Caco-2 (cell line): ENCODE data around the gene PCBP4. TPM values are rescaled to one million over a fixed set of nuclear protein-coding genes. Genes with fewer than 3 reads are reported as not detected.

Experiments used
- BruUV-seq: library from RNA; stranded (reverse); fragments of 400-500 nt; replicated peaks from 2 replicates; lab custom pipeline; 2021; lab: Mats Ljungman, UMichigan
- CTCF ChIA-PET: fragments of 300-600 bp; sonication (Branson Sonifier 250); formaldehyde crosslinking; loops from one replicate; lab custom pipeline; 2022; ENCODE audit warnings: antibody characterized with exemption; lab: Charles Lee
- POLR2A ChIA-PET: fragments of 300-600 bp; sonication (Branson Sonifier 250); formaldehyde crosslinking; loops from one replicate; lab custom pipeline; 2022; ENCODE audit warnings: antibody characterized with exemption; lab: Charles Lee
- DNase-seq, 2 experiments: peaks; one replicate each; pipeline versions ENCODE4 v3.0.0 to v3.0.0-alpha.2; 2020 to 2022
- H3K27me3 ChIP-seq: replicated peaks from 2 replicates; pipeline ENCODE4 v1.6.0; 2011; ENCODE audit warnings: low read length; ENCODE audit not compliant: control insufficient read depth, insufficient read depth
- H3K36me3 ChIP-seq: 2 replicates; pipeline ENCODE4 v1.5.1; 2011; ENCODE audit warnings: low read length; ENCODE audit not compliant: control insufficient read depth, insufficient read depth
- H3K4me1 ChIP-seq: fragments of 250-450 bp; sonication (Bioruptor Pico); 2 replicates; pipeline ENCODE4 v1.5.1; 2020; ENCODE audit warnings: mild to moderate bottlenecking
- H3K4me3 ChIP-seq: 2 replicates; pipeline ENCODE4 v1.5.1; 2011; ENCODE audit warnings: low read depth, mild to moderate bottlenecking, control low read depth, low read length
- H3K9me3 ChIP-seq: fragments of 250-450 bp; sonication (Bioruptor Pico); 2 replicates; pipeline ENCODE4 v1.5.1; 2020; ENCODE audit warnings: mild to moderate bottlenecking, moderate library complexity
- H3K27ac Mint-ChIP-seq: one replicate; pipeline ENCODE4 v1.8.0; 2022; ENCODE audit warnings: mixed read lengths; ENCODE audit not compliant: unreplicated experiment
- H3K27me3 Mint-ChIP-seq: one replicate; pipeline ENCODE4 v1.8.0; 2022; ENCODE audit warnings: mixed read lengths; ENCODE audit not compliant: insufficient read depth, unreplicated experiment
- H3K36me3 Mint-ChIP-seq: one replicate; pipeline ENCODE4 v1.8.0; 2022; ENCODE audit warnings: mild to moderate bottlenecking, mixed read lengths; ENCODE audit not compliant: insufficient read depth, unreplicated experiment
- H3K4me1 Mint-ChIP-seq: one replicate; pipeline ENCODE4 v1.8.0; 2022; ENCODE audit warnings: low read depth, mixed read lengths; ENCODE audit not compliant: unreplicated experiment
- H3K4me3 Mint-ChIP-seq: one replicate; pipeline ENCODE4 v1.8.0; 2022; ENCODE audit warnings: mild to moderate bottlenecking, moderate library complexity, mixed read lengths; ENCODE audit not compliant: unreplicated experiment
- H3K9me3 Mint-ChIP-seq: one replicate; pipeline ENCODE4 v1.8.0; 2022; ENCODE audit warnings: mixed read lengths; ENCODE audit not compliant: unreplicated experiment
- intact Hi-C: fragments of 100-400 bp; cut with micrococcal nuclease; formaldehyde crosslinking; loops from one replicate; pipeline ENCODE4 v1.10.0; 2022; ENCODE audit not compliant: unreplicated experiment
- total RNA-seq: library from RNA; stranded (reverse); gene quantifications from 2 replicates; pipeline ENCODE4 v1.2.3, GENCODE V29; 2022
- TF ChIP-seq, protein P1 (sequence below), 2 experiments: fragments of 200-600 bp in 1 of 2; IDR thresholded peaks; 1 replicate in 1 of 2; 2 replicates in 1 of 2; pipeline versions ENCODE4 v1.5.1 to v1.8.0; 2011 to 2022; ENCODE audit warnings: antibody characterized with exemption in 1 of 2, control low read depth in 1 of 2, inconsistent platforms in 1 of 2, low read depth in 1 of 2, low read length in 1 of 2, mild to moderate bottlenecking in 1 of 2, moderate library complexity in 1 of 2; ENCODE audit not compliant: insufficient read depth in 1 of 2, severe bottlenecking in 1 of 2, unreplicated experiment in 1 of 2

PCBP4 gene
- total RNA-seq, 1 experiment from 2014 or later, result 46.5 TPM

DNA sequence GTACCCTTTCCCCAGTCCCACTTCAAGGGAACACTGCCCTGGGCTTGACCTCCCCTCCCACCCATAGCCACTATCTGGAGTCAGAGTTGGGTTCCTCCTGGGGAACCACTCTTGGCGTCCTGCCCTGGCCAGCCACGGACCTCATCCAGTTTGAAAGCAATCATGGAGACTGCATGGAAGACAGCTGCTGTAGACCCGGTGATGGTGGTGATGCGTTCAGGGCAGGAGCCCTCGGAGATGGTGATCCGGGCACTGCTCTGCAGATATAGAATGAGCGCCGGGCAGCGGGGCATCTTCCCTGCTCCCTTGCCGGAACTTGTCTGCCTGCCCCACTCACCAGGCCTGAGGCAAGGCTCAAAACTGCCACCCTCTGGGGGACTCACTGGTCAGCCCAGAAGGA, 6.9 kb downstream of the PCBP4 start:
- Mint-ChIP-seq H3K4me1 (peaks cover 4% of the 10 kb centered on the region), H3K27ac (no peak overlapping the region), H3K27me3 (no peaks in the 10 kb centered on the region), H3K36me3 (peaks cover 6% of the 10 kb centered on the region), H3K4me3 (no peak overlapping the region), H3K9me3 (no peaks in the 10 kb centered on the region)
- H3K27me3 ChIP-seq, result no peaks in the 10 kb centered on the region
- POLR2A ChIA-PET, result no interaction called here
- CTCF ChIA-PET, result no interaction called here
- BruUV-seq, result no TSS peak
- no peaks in the 10 kb centered on the region for H3K9me3 ChIP-seq
- no peak for DNase-seq
- intact Hi-C loops, result no loop called here
- H3K4me3 ChIP-seq, result no peak overlapping the region
- TF ChIP-seq, protein P1, sequence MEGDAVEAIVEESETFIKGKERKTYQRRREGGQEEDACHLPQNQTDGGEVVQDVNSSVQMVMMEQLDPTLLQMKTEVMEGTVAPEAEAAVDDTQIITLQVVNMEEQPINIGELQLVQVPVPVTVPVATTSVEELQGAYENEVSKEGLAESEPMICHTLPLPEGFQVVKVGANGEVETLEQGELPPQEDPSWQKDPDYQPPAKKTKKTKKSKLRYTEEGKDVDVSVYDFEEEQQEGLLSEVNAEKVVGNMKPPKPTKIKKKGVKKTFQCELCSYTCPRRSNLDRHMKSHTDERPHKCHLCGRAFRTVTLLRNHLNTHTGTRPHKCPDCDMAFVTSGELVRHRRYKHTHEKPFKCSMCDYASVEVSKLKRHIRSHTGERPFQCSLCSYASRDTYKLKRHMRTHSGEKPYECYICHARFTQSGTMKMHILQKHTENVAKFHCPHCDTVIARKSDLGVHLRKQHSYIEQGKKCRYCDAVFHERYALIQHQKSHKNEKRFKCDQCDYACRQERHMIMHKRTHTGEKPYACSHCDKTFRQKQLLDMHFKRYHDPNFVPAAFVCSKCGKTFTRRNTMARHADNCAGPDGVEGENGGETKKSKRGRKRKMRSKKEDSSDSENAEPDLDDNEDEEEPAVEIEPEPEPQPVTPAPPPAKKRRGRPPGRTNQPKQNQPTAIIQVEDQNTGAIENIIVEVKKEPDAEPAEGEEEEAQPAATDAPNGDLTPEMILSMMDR (IDR thresholded peaks at IDR 0.05; ENCODE audit: insufficient read depth in 1 of 2, low read depth in 1 of 2, low read length in 1 of 2, severe bottlenecking in 1 of 2, unreplicated experiment in 1 of 2), result no peak
- no peaks in the 10 kb centered on the region for H3K36me3 ChIP-seq
- H3K4me1 ChIP-seq, result no peaks in the 10 kb centered on the region

DNA sequence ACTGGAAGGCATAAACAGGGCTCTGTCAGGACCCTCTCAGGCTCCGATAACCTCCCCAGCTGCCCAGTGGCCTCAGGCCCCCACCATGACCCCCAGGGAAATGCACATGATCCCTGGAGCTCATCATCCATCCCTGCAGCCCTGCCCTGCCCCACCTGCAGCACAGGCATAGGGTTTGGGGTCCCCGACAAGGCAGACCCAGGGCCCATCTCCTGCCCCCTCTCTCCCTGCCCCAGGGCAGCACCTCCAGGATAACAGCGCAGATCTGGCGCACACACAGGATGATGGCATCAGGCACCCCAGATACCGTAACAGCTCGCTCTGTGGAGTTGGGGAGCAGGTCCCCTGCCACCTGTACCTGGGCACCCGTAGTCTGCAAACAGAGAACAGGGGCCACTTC, 7.6 kb downstream of the PCBP4 start:
- DNase-seq, result no peak
- ChIA-PET CTCF (no interaction called here), POLR2A (no interaction called here)
- no peaks in the 10 kb centered on the region for H3K9me3 Mint-ChIP-seq
- H3K4me1 Mint-ChIP-seq, result no peaks in the 10 kb centered on the region
- no peaks in the 10 kb centered on the region for H3K27me3 Mint-ChIP-seq
- Histone ChIP-seq H3K4me1 (no peaks in the 10 kb centered on the region), H3K36me3 (no peaks in the 10 kb centered on the region), H3K27me3 (no peaks in the 10 kb centered on the region), H3K4me3 (no peak overlapping the region), H3K9me3 (no peaks in the 10 kb centered on the region)
- peaks cover 1% of the 10 kb centered on the region for H3K36me3 Mint-ChIP-seq
- BruUV-seq, result no TSS peak
- H3K4me3 Mint-ChIP-seq, result no peak overlapping the region
- TF ChIP-seq, protein P1 (IDR thresholded peaks at IDR 0.05; ENCODE audit: insufficient read depth in 1 of 2, low read depth in 1 of 2, low read length in 1 of 2, severe bottlenecking in 1 of 2, unreplicated experiment in 1 of 2), result no peak
- H3K27ac Mint-ChIP-seq, result no peak overlapping the region
- intact Hi-C loops, result no loop called here

DNA sequence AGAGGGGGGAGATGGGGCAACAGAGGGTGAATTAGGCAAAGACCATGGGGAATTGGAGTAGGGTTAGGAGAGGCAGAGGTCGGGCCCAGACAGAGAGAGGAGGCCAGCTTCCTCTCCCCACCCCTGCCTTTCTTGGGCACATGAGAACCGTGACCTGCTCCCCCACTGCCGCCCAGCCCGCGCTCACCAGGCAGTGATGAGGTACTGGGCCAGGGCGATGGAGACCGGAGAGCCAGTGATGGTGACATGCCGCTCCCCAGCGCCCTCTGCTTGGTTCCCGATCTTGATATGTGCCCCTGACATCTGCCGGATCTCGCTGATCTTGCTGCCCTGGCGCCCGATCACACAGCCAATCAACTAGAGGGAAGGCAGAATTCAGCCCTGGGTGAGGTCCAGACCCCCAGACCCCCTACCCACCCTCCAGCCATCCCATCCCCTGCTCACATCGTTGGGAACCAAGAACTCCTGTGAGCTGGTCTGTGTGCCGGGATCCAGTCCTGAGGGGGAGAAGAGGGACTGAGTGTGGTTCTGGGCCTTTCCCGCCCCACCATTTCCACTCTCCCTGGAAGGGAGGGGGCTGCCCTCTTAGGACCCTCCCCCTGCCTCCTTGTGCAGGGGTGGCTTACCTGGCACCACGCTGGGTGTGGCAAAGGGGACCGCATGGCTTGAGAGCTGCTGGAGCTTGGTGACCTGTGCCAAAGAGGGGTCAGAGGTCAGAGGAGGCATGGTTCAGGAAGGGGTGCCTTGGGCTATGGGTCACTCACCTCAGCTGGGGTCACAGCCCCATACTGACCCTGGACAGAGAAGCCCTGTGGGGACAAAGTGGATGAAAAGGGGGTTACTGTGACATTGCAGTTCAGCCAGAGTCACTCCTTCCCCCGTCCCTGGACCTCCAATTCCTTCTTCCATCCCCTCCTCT, 8.4 kb downstream of the PCBP4 start:
- CTCF ChIA-PET, result no interaction called here
- H3K4me1 ChIP-seq, result no peaks in the 10 kb centered on the region
- Mint-ChIP-seq H3K27ac (no peak overlapping the region), H3K36me3 (no peaks in the 10 kb centered on the region), H3K4me3 (no peak overlapping the region), H3K27me3 (no peaks in the 10 kb centered on the region), H3K4me1 (no peaks in the 10 kb centered on the region), H3K9me3 (no peaks in the 10 kb centered on the region)
- no peaks in the 10 kb centered on the region for H3K36me3 ChIP-seq
- no peak for DNase-seq
- no peaks in the 10 kb centered on the region for H3K9me3 ChIP-seq
- intact Hi-C loops, result no loop called here
- BruUV-seq, result no TSS peak
- TF ChIP-seq, protein P1 (IDR thresholded peaks at IDR 0.05; ENCODE audit: insufficient read depth in 1 of 2, low read depth in 1 of 2, low read length in 1 of 2, severe bottlenecking in 1 of 2, unreplicated experiment in 1 of 2), result no peak
- POLR2A ChIA-PET, result no interaction called here
- no peak overlapping the region for H3K4me3 ChIP-seq
- no peaks in the 10 kb centered on the region for H3K27me3 ChIP-seq
